Panc1 (cell line): ENCODE measurements around the gene ADIPOR2. TPM values are rescaled to one million over a fixed set of nuclear protein-coding genes. Genes with fewer than 3 reads are reported as not detected.
A peak's percentile ranks its signal among the peaks of the same experiment; 100 is the strongest.

Experiments used
- ATAC-seq: fragments of 200-7000 bp; cut with Tn5 transposase; 2 replicates; pipeline ENCODE4 v1.9.1; 2020; ENCODE audit warnings: mild to moderate bottlenecking, moderate library complexity
- BruUV-seq: library from RNA; stranded (reverse); fragments of 400-500 nt; replicated peaks from 2 replicates; lab custom pipeline; 2021; lab: Mats Ljungman, UMichigan
- CTCF ChIA-PET: fragments of 300-600 bp; sonication (Branson Sonifier 250); formaldehyde crosslinking; loops from one replicate; lab custom pipeline; 2022; ENCODE audit warnings: antibody characterized with exemption; lab: Charles Lee
- POLR2A ChIA-PET: fragments of 300-600 bp; sonication (Branson Sonifier 250); formaldehyde crosslinking; loops from one replicate; lab custom pipeline; 2022; ENCODE audit warnings: antibody characterized with exemption; lab: Charles Lee
- DNase-seq: peaks from one replicate; pipeline ENCODE4 v3.0.0-alpha.2; 2010; ENCODE audit warnings: low read depth, low spot score
- H3K27ac ChIP-seq: 2 replicates; pipeline ENCODE4 v1.5.1; 2011; ENCODE audit warnings: mild to moderate bottlenecking, low read length, inconsistent platforms
- H3K27me3 ChIP-seq: fragments of 200-500 bp; sonication (Bioruptor generic); 2 replicates; pipeline ENCODE4 v1.6.0; 2014; ENCODE audit warnings: low read length, inconsistent platforms; ENCODE audit not compliant: control insufficient read depth, insufficient read depth
- H3K36me3 ChIP-seq: fragments of 200-500 bp; sonication (Bioruptor generic); 2 replicates; pipeline ENCODE4 v1.5.1; 2014; ENCODE audit warnings: inconsistent platforms, mild to moderate bottlenecking, low read length, moderate library complexity; ENCODE audit not compliant: control insufficient read depth, insufficient read depth
- H3K4me1 ChIP-seq: 2 replicates; pipeline ENCODE4 v1.5.1; 2011; ENCODE audit warnings: inconsistent platforms, mild to moderate bottlenecking, low read length, moderate library complexity; ENCODE audit not compliant: control insufficient read depth, insufficient read depth
- H3K4me3 ChIP-seq, 2 experiments: 2 replicates each; pipeline ENCODE4 v1.5.1; 2011 to 2012; ENCODE audit warnings: low read depth in 2 of 2, low read length in 2 of 2, mild to moderate bottlenecking in 2 of 2, inconsistent platforms in 1 of 2, moderate library complexity in 1 of 2
- H3K9me3 ChIP-seq: fragments of 200-500 bp; sonication (Bioruptor generic); 2 replicates; pipeline ENCODE4 v1.5.1; 2014; ENCODE audit warnings: low read depth, mild to moderate bottlenecking, inconsistent platforms, low read length, moderate library complexity; ENCODE audit not compliant: control insufficient read depth, insufficient read depth
- SIN3A ChIP-seq: IDR thresholded peaks from 2 replicates; pipeline ENCODE4 v1.6.1; 2012; ENCODE audit warnings: low read depth, mild to moderate bottlenecking, low read length, moderate library complexity, borderline replicate concordance; ENCODE audit not compliant: insufficient read depth
- TCF7L2 ChIP-seq: IDR thresholded peaks from 2 replicates; pipeline ENCODE4 v1.6.1; 2011; ENCODE audit warnings: mild to moderate bottlenecking, low read depth, low read length, inconsistent platforms
- in situ Hi-C: cut with HindIII; loops from 2 replicates; pipeline ENCODE4 v1.10.0; 2016; ENCODE audit warnings: low sequenced_read_pairs, low pct_unique_long_range_greater_than_20kb
- intact Hi-C: fragments of 100-400 bp; cut with micrococcal nuclease; formaldehyde crosslinking; loops from one replicate; pipeline ENCODE4 v1.10.0; 2022; ENCODE audit not compliant: unreplicated experiment
- total RNA-seq: library from RNA; stranded (reverse); gene quantifications from one replicate; pipeline ENCODE4 v1.2.1, GENCODE V29; 2021; ENCODE audit not compliant: unreplicated experiment
- TF ChIP-seq, protein P1 (sequence below), 2 experiments: IDR thresholded peaks; 2 replicates each; pipeline ENCODE4 v1.6.1; 2011 to 2012; ENCODE audit warnings: low read depth in 2 of 2, control low read depth in 1 of 2, low read length in 1 of 2, mild to moderate bottlenecking in 1 of 2, moderate library complexity in 1 of 2; ENCODE audit not compliant: insufficient read depth in 1 of 2
- TF ChIP-seq, protein P2 (sequence below): fragments of 450-650 bp; IDR thresholded peaks from 2 replicates; pipeline ENCODE4 v1.5.1; 2017; ENCODE audit warnings: mild to moderate bottlenecking

ADIPOR2 gene
- total RNA-seq, 1 experiment from 2014 or later = 76.0 TPM

DNA sequence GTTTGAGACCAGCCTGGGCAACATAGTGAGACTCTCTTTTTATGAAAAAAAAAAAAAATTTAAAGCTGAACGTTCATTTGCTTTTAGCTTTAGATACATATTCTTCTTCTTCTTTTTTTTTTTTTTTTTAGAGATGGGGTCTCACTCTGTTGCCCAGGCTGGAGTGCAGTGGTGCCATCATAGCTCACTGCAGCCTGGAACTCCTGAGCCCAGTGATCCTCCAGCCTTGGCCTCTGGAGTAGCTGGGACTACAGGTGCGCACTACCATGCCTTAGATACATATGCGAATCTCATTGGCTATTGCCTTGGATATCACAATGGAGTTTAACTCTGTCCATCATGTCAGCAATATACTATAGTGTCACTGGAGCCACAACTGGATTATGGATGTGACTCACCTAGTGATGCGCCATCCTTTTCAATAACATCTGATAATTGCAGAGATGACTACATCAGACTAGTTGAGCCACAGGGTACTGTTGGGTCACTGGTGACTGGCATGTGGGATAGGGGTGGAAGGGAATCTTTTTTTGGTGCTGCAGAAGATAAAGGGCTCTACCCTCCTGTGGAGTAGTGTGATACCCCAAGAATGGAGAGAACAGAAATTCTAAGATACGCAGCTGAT lies 2.7 kb upstream of the ADIPOR2 start:
- peaks cover 5% of the 10 kb centered on the region; the same call in 1 of the 2 replicates for H3K36me3 ChIP-seq
- H3K9me3 ChIP-seq = no peaks in the 10 kb centered on the region
- no peaks in the 10 kb centered on the region for H3K27me3 ChIP-seq
- in situ Hi-C loops = no loop called here
- intact Hi-C loops = no loop called here
- TF ChIP-seq TCF7L2 = no peak
- TF ChIP-seq, protein P1, sequence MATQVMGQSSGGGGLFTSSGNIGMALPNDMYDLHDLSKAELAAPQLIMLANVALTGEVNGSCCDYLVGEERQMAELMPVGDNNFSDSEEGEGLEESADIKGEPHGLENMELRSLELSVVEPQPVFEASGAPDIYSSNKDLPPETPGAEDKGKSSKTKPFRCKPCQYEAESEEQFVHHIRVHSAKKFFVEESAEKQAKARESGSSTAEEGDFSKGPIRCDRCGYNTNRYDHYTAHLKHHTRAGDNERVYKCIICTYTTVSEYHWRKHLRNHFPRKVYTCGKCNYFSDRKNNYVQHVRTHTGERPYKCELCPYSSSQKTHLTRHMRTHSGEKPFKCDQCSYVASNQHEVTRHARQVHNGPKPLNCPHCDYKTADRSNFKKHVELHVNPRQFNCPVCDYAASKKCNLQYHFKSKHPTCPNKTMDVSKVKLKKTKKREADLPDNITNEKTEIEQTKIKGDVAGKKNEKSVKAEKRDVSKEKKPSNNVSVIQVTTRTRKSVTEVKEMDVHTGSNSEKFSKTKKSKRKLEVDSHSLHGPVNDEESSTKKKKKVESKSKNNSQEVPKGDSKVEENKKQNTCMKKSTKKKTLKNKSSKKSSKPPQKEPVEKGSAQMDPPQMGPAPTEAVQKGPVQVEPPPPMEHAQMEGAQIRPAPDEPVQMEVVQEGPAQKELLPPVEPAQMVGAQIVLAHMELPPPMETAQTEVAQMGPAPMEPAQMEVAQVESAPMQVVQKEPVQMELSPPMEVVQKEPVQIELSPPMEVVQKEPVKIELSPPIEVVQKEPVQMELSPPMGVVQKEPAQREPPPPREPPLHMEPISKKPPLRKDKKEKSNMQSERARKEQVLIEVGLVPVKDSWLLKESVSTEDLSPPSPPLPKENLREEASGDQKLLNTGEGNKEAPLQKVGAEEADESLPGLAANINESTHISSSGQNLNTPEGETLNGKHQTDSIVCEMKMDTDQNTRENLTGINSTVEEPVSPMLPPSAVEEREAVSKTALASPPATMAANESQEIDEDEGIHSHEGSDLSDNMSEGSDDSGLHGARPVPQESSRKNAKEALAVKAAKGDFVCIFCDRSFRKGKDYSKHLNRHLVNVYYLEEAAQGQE (IDR thresholded peaks at IDR 0.05; ENCODE audit: insufficient read depth in 1 of 2, low read depth in 2 of 2, low read length in 1 of 2) = no peak
- ChIA-PET POLR2A (interaction anchor here (0.6 kb wide), 1 partner anchor 10 kb away, joined by 7 read pairs; no protein-coding TSS in a partner anchor), CTCF (interaction anchor here (0.6 kb wide), 1 partner anchor 26 kb away, joined by 4 read pairs; no protein-coding TSS in a partner anchor)
- H3K27ac ChIP-seq = no peak overlapping the region
- ATAC-seq (no peak), DNase-seq (no peak)
- H3K4me1 ChIP-seq = peaks cover 10% of the 10 kb centered on the region
- no TSS peak for BruUV-seq
- no peak overlapping the region for H3K4me3 ChIP-seq

DNA sequence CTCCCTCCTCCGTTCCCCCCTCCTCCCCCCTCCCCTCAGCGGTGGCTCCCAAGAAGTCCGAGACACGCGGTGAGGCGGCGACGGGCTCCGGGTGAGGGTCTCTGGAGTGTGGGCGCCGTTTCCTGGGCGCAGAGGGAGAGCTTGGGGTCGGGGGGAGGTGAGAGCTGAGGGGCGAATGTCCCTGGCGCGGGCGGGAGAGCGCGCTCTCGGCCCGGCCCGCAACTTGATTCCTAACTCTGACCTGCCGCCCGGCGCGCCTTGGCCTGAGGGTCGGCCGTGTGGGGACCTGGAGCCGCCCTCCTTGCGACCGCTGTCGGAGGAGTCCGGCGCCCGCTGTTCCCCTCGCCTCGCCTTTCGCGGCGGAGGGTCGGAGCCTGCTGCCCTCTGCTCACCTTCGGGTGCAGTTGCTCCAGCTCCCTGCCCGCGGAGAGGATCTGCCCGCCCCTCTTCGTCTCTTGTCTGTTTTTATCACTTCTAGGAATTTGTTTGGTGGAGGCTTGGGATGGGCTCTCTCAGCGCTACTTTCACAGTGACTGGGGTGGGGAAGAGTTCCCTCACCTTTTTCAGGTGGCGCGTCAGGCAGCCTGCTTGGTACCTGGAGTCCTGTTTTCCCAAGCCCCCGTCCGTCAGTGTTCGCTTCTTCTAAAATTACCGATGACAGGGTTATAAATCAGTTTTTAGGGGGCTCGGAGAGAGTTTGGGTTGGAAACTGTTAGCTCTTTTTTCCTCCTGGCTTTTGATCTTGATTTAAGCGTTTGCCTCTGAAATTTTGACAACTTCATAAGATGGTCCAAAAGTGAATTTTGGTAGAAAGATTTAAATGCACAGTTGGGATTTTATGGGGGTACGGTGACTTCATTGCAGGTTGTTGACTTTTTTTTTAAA lies 495 bp downstream of the ADIPOR2 start:
- in situ Hi-C loops (no loop called here), intact Hi-C loops (no loop called here)
- peak; percentile 71 for ATAC-seq
- H3K4me1 ChIP-seq = peaks cover 14% of the 10 kb centered on the region
- peak overlapping the region; percentile 81 for H3K27ac ChIP-seq
- TF ChIP-seq SIN3A = 0 out of 2 replicates have a peak, but pooled peaks have one; percentile 22
- TF ChIP-seq, protein P2, sequence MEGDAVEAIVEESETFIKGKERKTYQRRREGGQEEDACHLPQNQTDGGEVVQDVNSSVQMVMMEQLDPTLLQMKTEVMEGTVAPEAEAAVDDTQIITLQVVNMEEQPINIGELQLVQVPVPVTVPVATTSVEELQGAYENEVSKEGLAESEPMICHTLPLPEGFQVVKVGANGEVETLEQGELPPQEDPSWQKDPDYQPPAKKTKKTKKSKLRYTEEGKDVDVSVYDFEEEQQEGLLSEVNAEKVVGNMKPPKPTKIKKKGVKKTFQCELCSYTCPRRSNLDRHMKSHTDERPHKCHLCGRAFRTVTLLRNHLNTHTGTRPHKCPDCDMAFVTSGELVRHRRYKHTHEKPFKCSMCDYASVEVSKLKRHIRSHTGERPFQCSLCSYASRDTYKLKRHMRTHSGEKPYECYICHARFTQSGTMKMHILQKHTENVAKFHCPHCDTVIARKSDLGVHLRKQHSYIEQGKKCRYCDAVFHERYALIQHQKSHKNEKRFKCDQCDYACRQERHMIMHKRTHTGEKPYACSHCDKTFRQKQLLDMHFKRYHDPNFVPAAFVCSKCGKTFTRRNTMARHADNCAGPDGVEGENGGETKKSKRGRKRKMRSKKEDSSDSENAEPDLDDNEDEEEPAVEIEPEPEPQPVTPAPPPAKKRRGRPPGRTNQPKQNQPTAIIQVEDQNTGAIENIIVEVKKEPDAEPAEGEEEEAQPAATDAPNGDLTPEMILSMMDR = no peak
- H3K36me3 ChIP-seq = peaks cover 5% of the 10 kb centered on the region
- no peaks in the 10 kb centered on the region for H3K9me3 ChIP-seq
- ChIA-PET CTCF (interaction anchor here (0.7 kb wide), 1 partner anchor 100 kb away, joined by 3 read pairs; no protein-coding TSS in a partner anchor), POLR2A (interaction anchor here (0.7 to 1.1 kb wide), 3 partner anchors 18 to 42 kb away, joined by 3 to 8 read pairs (median 6); no protein-coding TSS in a partner anchor)
- H3K27me3 ChIP-seq = no peaks in the 10 kb centered on the region
- H3K4me3 ChIP-seq = peak overlapping the region; percentile 86 to 87
- no peak for DNase-seq
- no TSS peak for BruUV-seq
